IPS DF 6.9 (cell line): ENCODE results near the gene ZBTB16.
"Not testable (repeated sequence)": the region's sequence is repeated elsewhere in the genome, so short reads cannot be mapped to it uniquely, and the experiment has no call there.

Experiments
- DNase-seq: peaks from one replicate; pipeline ENCODE4 v3.0.0-alpha.2; 2013; ENCODE audit warnings: low read depth, low spot score
- H3K27ac ChIP-seq: one replicate; pipeline ENCODE4 v1.5.1; 2013; ENCODE audit warnings: low read length, control low read depth
- H3K27me3 ChIP-seq: 2 replicates; pipeline ENCODE4 v1.6.1; 2013; ENCODE audit warnings: mild to moderate bottlenecking, low read length; ENCODE audit not compliant: control insufficient read depth, insufficient read depth
- H3K36me3 ChIP-seq: 2 replicates; pipeline ENCODE4 v1.6.1; 2013; ENCODE audit warnings: low read length; ENCODE audit not compliant: control insufficient read depth, insufficient read depth
- H3K4me1 ChIP-seq: 2 replicates; pipeline ENCODE4 v1.6.1; 2013; ENCODE audit warnings: low read length; ENCODE audit not compliant: control insufficient read depth, insufficient read depth
- H3K4me3 ChIP-seq: 2 replicates; pipeline ENCODE4 v1.5.1; 2013; ENCODE audit warnings: mild to moderate bottlenecking, low read length
- H3K9me3 ChIP-seq: 2 replicates; pipeline ENCODE4 v1.6.1; 2013; ENCODE audit warnings: low read length, inconsistent platforms; ENCODE audit not compliant: control insufficient read depth, insufficient read depth
- WGBS: extraction: QIAGEN DNeasy Blood & Tissue Kit; methylation state at CpG from one replicate; pipeline ENCODE4 v1.1.7; 2013; ENCODE audit warnings: mixed read lengths, missing lambda C conversion rate; ENCODE audit not compliant: insufficient read length, insufficient coverage; 5-methylcytosine and 5-hydroxymethylcytosine counted together

The ZBTB16 gene

GRCh38 chr11:114044042-114044871, 15.3 kb upstream of the ZBTB16 start:
- no peaks in the 10 kb centered on the region for H3K27me3 ChIP-seq

DNA sequence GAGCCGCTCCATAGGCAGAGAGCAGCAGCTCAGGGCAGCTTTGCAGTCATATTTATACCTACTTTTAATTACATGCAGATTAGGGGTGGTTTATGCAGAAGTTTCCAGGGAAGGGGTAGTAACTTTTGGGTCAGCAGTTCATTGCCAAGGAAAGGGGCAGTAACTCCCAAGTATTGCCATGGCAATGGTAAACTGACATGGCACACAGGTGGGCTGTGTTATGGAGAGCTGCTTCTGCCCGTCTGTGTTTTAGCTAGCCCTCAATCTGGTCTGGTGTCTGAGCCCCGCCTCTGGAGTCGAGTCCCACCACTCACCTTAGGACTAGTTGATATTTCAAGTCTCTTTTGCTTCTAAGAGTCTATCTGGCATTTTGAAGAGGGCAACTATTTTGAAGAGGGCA, 12.2 kb upstream of the ZBTB16 start:
- no peak overlapping the region for H3K4me3 ChIP-seq
- WGBS = no CpG with 5 or more reads among the region's 4 CpGs

More at GRCh38 chr11:114044042-114044871, 15.3 kb upstream of the ZBTB16 start:
- no peaks in the 10 kb centered on the region for H3K4me1 ChIP-seq
- no peaks in the 10 kb centered on the region for H3K9me3 ChIP-seq
- H3K36me3 ChIP-seq = no peaks in the 10 kb centered on the region
- H3K27ac ChIP-seq = no peak overlapping the region
- no peak for DNase-seq
- no peak overlapping the region for H3K4me3 ChIP-seq
- no CpG with 5 or more reads among the region's 10 CpGs for WGBS

DNA sequence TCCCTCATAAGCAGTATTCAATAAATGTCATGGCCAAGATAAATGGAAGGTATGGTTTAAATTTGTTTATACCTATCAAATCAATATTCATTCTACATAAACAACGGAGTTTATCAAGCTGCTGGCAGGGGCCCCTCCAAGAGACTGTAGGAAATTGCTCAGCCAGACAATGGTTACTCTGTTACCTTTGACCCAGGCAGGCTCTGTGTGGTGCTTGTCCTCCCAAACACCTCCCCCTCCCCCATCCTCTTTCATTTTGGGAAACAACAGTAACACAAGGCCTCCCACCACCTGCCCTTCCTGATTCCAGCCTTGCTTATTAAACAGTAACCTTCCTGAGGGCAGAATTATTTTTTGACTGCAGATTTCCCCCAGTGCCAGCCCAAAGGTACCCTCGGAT, 10.5 kb upstream of the ZBTB16 start:
- Histone ChIP-seq H3K9me3 (no peaks in the 10 kb centered on the region), H3K4me1 (no peaks in the 10 kb centered on the region), H3K4me3 (no peak overlapping the region), H3K27me3 (no peaks in the 10 kb centered on the region), H3K27ac (no peak overlapping the region), H3K36me3 (no peaks in the 10 kb centered on the region)
- WGBS = no CpG with 5 or more reads among the region's 2 CpGs
- DNase-seq = no peak

More for the DNA sequence above, 12.2 kb upstream of the ZBTB16 start:
- DNase-seq = no peak
- Histone ChIP-seq H3K9me3 (no peaks in the 10 kb centered on the region), H3K27ac (no peak overlapping the region), H3K27me3 (no peaks in the 10 kb centered on the region), H3K36me3 (no peaks in the 10 kb centered on the region), H3K4me1 (no peaks in the 10 kb centered on the region)

DNA sequence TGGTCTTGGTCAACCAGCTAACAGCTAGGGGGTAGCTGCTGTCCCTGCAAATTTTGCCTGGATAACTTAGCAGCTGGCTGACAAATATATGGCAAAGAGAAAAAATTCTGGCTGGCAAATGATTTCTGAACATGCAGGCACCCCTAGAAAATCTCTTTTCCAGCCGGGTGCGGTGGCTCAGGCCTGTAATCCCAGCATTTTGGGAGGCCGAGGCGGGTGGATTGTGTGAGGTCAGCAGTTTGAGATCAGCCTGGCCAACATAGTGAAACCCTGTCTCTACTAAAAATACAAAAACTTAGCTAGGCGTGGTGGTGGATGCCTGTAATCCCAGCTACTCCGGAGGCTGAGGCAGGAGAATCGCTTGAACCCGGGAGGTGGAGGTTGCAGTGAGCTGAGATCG, 9.7 kb upstream of the ZBTB16 start:
- H3K4me1 ChIP-seq, H3K9me3 ChIP-seq, H3K27ac ChIP-seq, H3K27me3 ChIP-seq, H3K36me3 ChIP-seq, DNase-seq, H3K4me3 ChIP-seq: not testable (repeated sequence)
- no CpG with 5 or more reads among the region's 9 CpGs for WGBS

GRCh38 chr11:114050258-114050927, 9.1 kb upstream of the ZBTB16 start:
- no peak for DNase-seq
- no peaks in the 10 kb centered on the region for H3K27me3 ChIP-seq
- WGBS = no CpG with 5 or more reads among the region's 15 CpGs

DNA sequence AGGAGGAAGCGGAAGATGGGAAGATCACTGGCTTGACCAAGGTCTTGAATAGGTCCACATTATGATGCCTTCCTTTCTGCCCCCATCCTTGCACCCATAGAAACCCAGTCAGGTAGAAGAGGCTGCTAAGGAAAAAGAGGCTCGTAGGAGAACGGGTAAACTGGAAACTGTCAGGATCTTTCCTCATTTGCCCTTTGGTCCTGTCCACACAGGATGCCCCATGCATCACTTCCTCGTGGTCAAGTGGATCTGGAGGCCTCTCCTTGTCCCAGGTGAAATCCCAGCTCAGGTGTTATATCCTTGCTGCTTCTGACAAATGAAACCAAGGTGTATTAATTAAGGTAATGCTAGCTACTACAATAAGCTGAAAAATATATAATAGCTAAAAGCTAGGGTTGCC, 8.0 kb upstream of the ZBTB16 start:
- no CpG with 5 or more reads among the region's 4 CpGs for WGBS
- DNase-seq = no peak
- Histone ChIP-seq H3K27me3 (peaks cover 5% of the 10 kb centered on the region; the same call in 1 of the 2 replicates), H3K4me3 (no peak overlapping the region), H3K9me3 (no peaks in the 10 kb centered on the region), H3K4me1 (no peaks in the 10 kb centered on the region), H3K27ac (no peak overlapping the region), H3K36me3 (no peaks in the 10 kb centered on the region)

More at GRCh38 chr11:114050258-114050927, 9.1 kb upstream of the ZBTB16 start:
- no peaks in the 10 kb centered on the region for H3K4me1 ChIP-seq
- no peak overlapping the region for H3K4me3 ChIP-seq
- no peaks in the 10 kb centered on the region for H3K9me3 ChIP-seq
- H3K27ac ChIP-seq = no peak overlapping the region
- no peaks in the 10 kb centered on the region for H3K36me3 ChIP-seq

GRCh38 chr11:114052160-114052559, 7.4 kb upstream of the ZBTB16 start:
- DNase-seq = no peak
- no peak overlapping the region for H3K27ac ChIP-seq
- no CpG with 5 or more reads among the region's 5 CpGs for WGBS
- no peaks in the 10 kb centered on the region for H3K9me3 ChIP-seq
- H3K4me1 ChIP-seq = no peaks in the 10 kb centered on the region
- H3K4me3 ChIP-seq = no peak overlapping the region
- H3K36me3 ChIP-seq = no peaks in the 10 kb centered on the region
- H3K27me3 ChIP-seq = peaks cover 11% of the 10 kb centered on the region

DNA sequence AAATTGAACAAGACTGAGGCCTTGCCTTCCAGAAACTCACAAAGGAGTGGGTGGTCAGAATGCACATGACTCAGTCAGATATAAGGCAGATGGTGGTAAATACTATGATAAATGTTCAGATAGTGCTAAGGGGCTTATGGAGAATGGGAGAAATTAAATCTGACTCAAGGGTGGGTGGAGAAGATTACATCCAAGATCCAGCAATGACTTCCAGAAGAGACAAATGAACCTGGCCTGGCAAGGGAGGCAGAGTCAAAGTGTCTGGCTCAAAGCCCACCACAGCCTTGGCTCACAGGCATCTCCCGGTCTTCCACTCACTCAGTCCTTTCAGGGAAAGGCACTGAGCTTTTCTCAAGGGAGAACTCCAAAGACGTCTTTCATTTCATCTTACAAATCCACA, 6.1 kb upstream of the ZBTB16 start:
- no peaks in the 10 kb centered on the region; the same call in 1 of the 2 replicates for H3K4me1 ChIP-seq
- H3K36me3 ChIP-seq = no peaks in the 10 kb centered on the region
- no peak for DNase-seq
- no CpG with 5 or more reads among the region's 2 CpGs for whole genome bisulfite sequencing
- no peak overlapping the region for H3K4me3 ChIP-seq
- no peaks in the 10 kb centered on the region for H3K9me3 ChIP-seq
- peaks cover 23% of the 10 kb centered on the region for H3K27me3 ChIP-seq
- no peak overlapping the region for H3K27ac ChIP-seq

- no peak overlapping the region for H3K4me3 ChIP-seq
- no peaks in the 10 kb centered on the region; the same call in 1 of the 2 replicates for H3K4me1 ChIP-seq
- H3K9me3 ChIP-seq = no peaks in the 10 kb centered on the region
- no peaks in the 10 kb centered on the region for H3K36me3 ChIP-seq
- no peak for DNase-seq
- WGBS = 100% methylated on average over 1 of the region's 3 CpGs
- H3K27ac ChIP-seq = no peak overlapping the region
- peaks cover 31% of the 10 kb centered on the region for H3K27me3 ChIP-seq
Observed at GRCh38 chr11:114054806-114055205, 4.7 kb upstream of the ZBTB16 start.

DNA sequence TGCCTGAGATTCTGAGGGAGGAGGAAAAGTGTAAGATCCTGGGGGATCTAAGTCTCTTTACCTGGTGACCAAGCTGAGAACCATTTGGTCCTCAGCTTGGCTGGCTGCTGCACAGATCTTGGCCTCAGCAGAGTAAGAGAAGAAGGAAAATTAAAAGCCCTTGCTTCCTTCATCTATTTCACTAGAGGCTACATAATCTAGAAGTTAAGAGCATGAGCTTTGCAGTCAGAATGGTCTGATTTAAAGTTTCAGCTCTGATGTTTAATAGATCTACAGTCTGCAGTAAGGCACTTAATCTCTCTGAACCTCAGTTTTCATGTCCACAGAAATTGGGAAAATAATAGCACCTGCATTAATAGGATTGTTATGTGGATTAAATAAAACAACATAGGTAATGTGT, 3.1 kb upstream of the ZBTB16 start:
- Histone ChIP-seq H3K9me3 (no peaks in the 10 kb centered on the region), H3K27ac (no peak overlapping the region), H3K4me3 (no peak overlapping the region), H3K27me3 (peaks cover 45% of the 10 kb centered on the region), H3K36me3 (no peaks in the 10 kb centered on the region), H3K4me1 (peaks cover 2% of the 10 kb centered on the region; the same call in 1 of the 2 replicates)
- no peak for DNase-seq
